K562 (cell line): Measurements from ENCODE around the gene SLC9A1. TPM values are rescaled to one million over a fixed set of nuclear protein-coding genes. Genes with fewer than 3 reads are reported as not detected.

Experiments used
- ATAC-seq: fragments of 200-7000 bp; cut with Tn5 transposase; 3 replicates; pipeline ENCODE4 v1.9.1; 2020; ENCODE audit warnings: moderate library complexity
- BruUV-seq: library from RNA; stranded (reverse); fragments of 400-500 nt; replicated peaks from 2 replicates; lab custom pipeline; 2021; lab: Mats Ljungman, UMichigan
- CTCF ChIA-PET: fragments of 300-600 bp; formaldehyde crosslinking; extraction: SDS; loops from one replicate; lab custom pipeline; 2021; ENCODE audit warnings: low intra/inter-chr PET ratio; lab: Yijun Ruan, JAX
- POLR2A ChIA-PET: fragments of 300-600, 350-650 bp; sonication (Branson Sonifier 250); formaldehyde crosslinking; extraction: SDS; loops from one replicate; lab custom pipeline; 2021; ENCODE audit warnings: antibody characterized with exemption, inconsistent platforms; lab: Yijun Ruan, JAX
- DNase-seq, 4 experiments: peaks; one replicate each; pipeline versions ENCODE4 v3.0.0 to v3.0.0-alpha.2; 2011 to 2018; ENCODE audit warnings: low spot score in 3 of 4, mixed read lengths in 3 of 4; ENCODE audit errors: extremely low read depth in 1 of 4
- FAIRE-seq: peaks from 2 replicates; lab custom pipeline; 2011; peaks lifted over from hg19 to GRCh38; lab: Jason Lieb, UNC
- H2AFZ ChIP-seq: 2 replicates; pipeline ENCODE4 v1.6.0; 2011; ENCODE audit warnings: low read depth, low read length, control low read depth, inconsistent platforms
- H3K27ac ChIP-seq: fragments of 200-600 bp; 3 replicates; pipeline ENCODE4 v1.8.0; 2011; ENCODE audit warnings: low read depth, mild to moderate bottlenecking, control low read depth, inconsistent platforms, low read length, moderate library complexity, mixed read lengths; ENCODE audit errors: extremely low read depth
- H3K27me3 ChIP-seq, 2 experiments: fragments of 300-600 bp in 1 of 2; 2 replicates in 1 of 2; 3 replicates in 1 of 2; pipeline versions ENCODE4 v1.6.0 to v1.8.0; 2011; ENCODE audit warnings: inconsistent platforms in 2 of 2, low read length in 2 of 2, mild to moderate bottlenecking in 1 of 2, mixed read lengths in 1 of 2, moderate library complexity in 1 of 2; ENCODE audit not compliant: control insufficient read depth in 2 of 2, insufficient read depth in 2 of 2
- H3K36me3 ChIP-seq: fragments of 300-600 bp; 3 replicates; pipeline ENCODE4 v1.8.0; 2011; ENCODE audit warnings: mild to moderate bottlenecking, low read length, inconsistent platforms; ENCODE audit not compliant: control insufficient read depth, insufficient read depth
- H3K4me1 ChIP-seq, 2 experiments: fragments of 200-600 bp in 1 of 2; replicated peaks in 1 of 2; 2 replicates in 1 of 2; 3 replicates in 1 of 2; pipeline versions ENCODE4 v1.5.1 to v1.8.0; 2011; ENCODE audit warnings: inconsistent platforms in 2 of 2, low read length in 2 of 2, mild to moderate bottlenecking in 1 of 2, mixed read lengths in 1 of 2, moderate library complexity in 1 of 2; ENCODE audit not compliant: control insufficient read depth in 2 of 2, insufficient read depth in 2 of 2
- H3K4me2 ChIP-seq: 2 replicates; pipeline ENCODE4 v1.6.1; 2011; ENCODE audit warnings: low read length, control low read depth, inconsistent platforms, mixed read lengths; ENCODE audit not compliant: insufficient read depth
- H3K4me3 ChIP-seq: fragments of 200-600 bp; sonication (generic), shearing (Covaris generic); 2 replicates; pipeline ENCODE4 v1.5.1; 2016; ENCODE audit warnings: control low read depth, inconsistent platforms
- H3K79me2 ChIP-seq: fragments of 200-600 bp; 3 replicates; pipeline ENCODE4 v1.8.0; 2011; ENCODE audit warnings: low read length, inconsistent platforms; ENCODE audit not compliant: control insufficient read depth, insufficient read depth
- H3K9ac ChIP-seq, 2 experiments: 2 replicates each; pipeline versions ENCODE4 v1.6.0 to v1.6.1; 2011; ENCODE audit warnings: low read depth in 2 of 2, low read length in 2 of 2, control low read depth in 1 of 2, inconsistent platforms in 1 of 2, mild to moderate bottlenecking in 1 of 2, mixed read lengths in 1 of 2; ENCODE audit not compliant: insufficient read depth in 1 of 2
- H3K9me1 ChIP-seq: one replicate; pipeline ENCODE4 v1.6.0; 2011; ENCODE audit warnings: inconsistent platforms, mild to moderate bottlenecking, low read length, moderate library complexity; ENCODE audit not compliant: control insufficient read depth, insufficient read depth
- H3K9me3 ChIP-seq: replicated peaks from 2 replicates; pipeline ENCODE4 v1.5.1; 2011; ENCODE audit warnings: low read depth, low read length, inconsistent platforms; ENCODE audit not compliant: control insufficient read depth, insufficient read depth
- H4K20me1 ChIP-seq: replicated peaks from 2 replicates; pipeline ENCODE4 v1.6.1; 2011; ENCODE audit warnings: low read length, inconsistent platforms, mixed read lengths; ENCODE audit not compliant: control insufficient read depth, insufficient read depth
- ERF ChIP-seq: fragments of 450-650 bp; formaldehyde crosslinking; IDR thresholded peaks from 2 replicates; pipeline ENCODE4 v1.4.0; 2020; ENCODE audit warnings: mild to moderate bottlenecking, mixed read lengths
- ZNF124 ChIP-seq: sonication (generic); formaldehyde crosslinking; IDR thresholded peaks from 2 replicates; pipeline ENCODE4 v1.8.1; 2022; ENCODE audit warnings: missing genetic modification reagents
- WGBS: fragments of 100-300 bp; shearing (Covaris generic); methylation state at CpG from one replicate; pipeline ENCODE4 v1.1.6; 2016; ENCODE audit warnings: low coverage, mixed read lengths; ENCODE audit not compliant: insufficient coverage; ENCODE audit errors: missing lambda C conversion rate; 5-methylcytosine and 5-hydroxymethylcytosine counted together
- in situ Hi-C: fragments of 300-500 bp; cut with MboI; formaldehyde crosslinking; loops from 4 replicates; pipeline ENCODE4 v1.15.0; 2018; ENCODE audit warnings: inconsistent platforms, mixed read lengths
- intact Hi-C: fragments of 100-400 bp; cut with micrococcal nuclease; formaldehyde crosslinking; loops from 2 replicates; pipeline ENCODE4 v1.14.2; 2022
- polyA plus RNA-seq, 8 experiments: library from polyadenylated mRNA; depleted of rRNA in 4 of 8; stranded (reverse) in 5 of 8; unstranded in 3 of 8; fragments of >200 nt; fragmentation: Nextera tagmentation in 2 of 8; fragmentation: Illumina TruSeq in 1 of 8; extraction: Ambion mirVana in 2 of 8; extraction: Trizol in 1 of 8; gene quantifications; 2 replicates each; pipeline versions ENCODE4 v1.2.1 to v1.2.3, GENCODE V29; 2011 to 2014; ENCODE audit warnings: inconsistent platforms in 1 of 8, missing spikeins in 1 of 8
- total RNA-seq, 7 experiments: library from RNA; depleted of rRNA in 6 of 7; stranded (reverse); fragments of >200 nt in 6 of 7; fragmentation: Illumina TruSeq in 2 of 7; extraction: Trizol in 2 of 7; gene quantifications; 2 replicates each; pipeline versions ENCODE4 v1.2.1 to v1.2.3, GENCODE V29; 2011 to 2021; ENCODE audit warnings: low replicate concordance in 1 of 7
- TF ChIP-seq, protein P1 (sequence below): fragments of 450-650 bp; IDR thresholded peaks from 2 replicates; pipeline ENCODE4 v1.6.1; 2016; ENCODE audit warnings: mild to moderate bottlenecking, moderate library complexity

Gene SLC9A1
- total and polyA plus RNA-seq, 9 of the 15 experiments (the other 6 are each of a cell fraction or from before 2014, with no cell fraction given): 0.59 to 14.4 (median 2.0) TPM

DNA sequence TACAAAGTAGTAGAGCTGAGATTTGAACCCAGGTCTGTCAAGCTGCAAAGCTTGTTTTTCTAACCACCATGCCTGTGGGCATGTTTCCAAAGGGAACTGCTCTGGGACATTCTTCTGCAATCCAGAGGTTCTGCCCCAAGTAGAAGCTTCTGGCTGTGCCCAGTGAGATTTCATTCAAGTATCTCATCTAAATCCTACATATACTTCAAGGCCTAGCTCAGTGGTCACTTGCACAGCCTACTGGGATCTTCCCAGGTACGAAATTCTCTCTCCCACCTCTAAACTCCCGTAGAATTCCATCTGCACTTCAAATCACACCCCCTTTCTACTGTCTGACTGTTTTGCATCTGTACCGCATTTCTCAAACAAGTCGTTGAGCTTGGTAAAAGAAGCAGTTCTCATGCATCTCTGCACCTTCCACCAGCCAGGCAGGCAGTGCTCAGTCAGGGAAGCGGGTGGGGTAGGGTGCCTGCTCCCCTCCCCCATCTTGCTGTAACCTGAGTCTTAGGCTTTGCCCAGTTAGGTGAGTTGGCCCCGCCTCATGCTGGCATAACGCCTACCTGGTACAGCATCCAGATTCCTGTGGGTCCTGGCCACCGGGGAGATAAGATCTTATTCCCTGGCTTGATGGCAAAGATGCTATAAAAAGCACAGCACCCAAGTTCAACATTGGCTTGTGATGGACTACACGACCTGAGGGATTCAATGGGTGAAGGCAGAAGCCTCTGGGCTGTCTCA lies 13.5 kb downstream of the SLC9A1 start:
- Histone ChIP-seq H3K9ac (no peak overlapping the region), H3K27me3 (no peaks in the 10 kb centered on the region), H4K20me1 (no peaks in the 10 kb centered on the region; the same call in 1 of the 2 replicates), H3K9me1 (peaks cover 13% of the 10 kb centered on the region), H3K79me2 (peaks cover 6% of the 10 kb centered on the region; the same call in 1 of the 3 replicates), H3K4me1 (peaks cover 31 to 33% of the 10 kb centered on the region in 2 experiments), H3K36me3 (peaks cover 4% of the 10 kb centered on the region; the same call in 1 of the 3 replicates), H2AFZ (no peak overlapping the region), H3K9me3 (0 out of 2 replicates have a peak, but pooled peaks cover 4% of the 10 kb centered on the region), H3K4me3 (no peak overlapping the region), H3K4me2 (no peak overlapping the region), H3K27ac (no peak overlapping the region)
- FAIRE-seq: no peak
- 69% methylated on average over 9 of the region's 9 CpGs for WGBS
- BruUV-seq: no TSS peak
- in situ Hi-C loops (no loop called here), intact Hi-C loops (no loop called here)
- CTCF ChIA-PET: no interaction called here
- TF ChIP-seq ZNF124 (CRISPR knock-in tag) (no peak), ERF (CRISPR knock-in tag) (no peak)
- TF ChIP-seq, protein P1, sequence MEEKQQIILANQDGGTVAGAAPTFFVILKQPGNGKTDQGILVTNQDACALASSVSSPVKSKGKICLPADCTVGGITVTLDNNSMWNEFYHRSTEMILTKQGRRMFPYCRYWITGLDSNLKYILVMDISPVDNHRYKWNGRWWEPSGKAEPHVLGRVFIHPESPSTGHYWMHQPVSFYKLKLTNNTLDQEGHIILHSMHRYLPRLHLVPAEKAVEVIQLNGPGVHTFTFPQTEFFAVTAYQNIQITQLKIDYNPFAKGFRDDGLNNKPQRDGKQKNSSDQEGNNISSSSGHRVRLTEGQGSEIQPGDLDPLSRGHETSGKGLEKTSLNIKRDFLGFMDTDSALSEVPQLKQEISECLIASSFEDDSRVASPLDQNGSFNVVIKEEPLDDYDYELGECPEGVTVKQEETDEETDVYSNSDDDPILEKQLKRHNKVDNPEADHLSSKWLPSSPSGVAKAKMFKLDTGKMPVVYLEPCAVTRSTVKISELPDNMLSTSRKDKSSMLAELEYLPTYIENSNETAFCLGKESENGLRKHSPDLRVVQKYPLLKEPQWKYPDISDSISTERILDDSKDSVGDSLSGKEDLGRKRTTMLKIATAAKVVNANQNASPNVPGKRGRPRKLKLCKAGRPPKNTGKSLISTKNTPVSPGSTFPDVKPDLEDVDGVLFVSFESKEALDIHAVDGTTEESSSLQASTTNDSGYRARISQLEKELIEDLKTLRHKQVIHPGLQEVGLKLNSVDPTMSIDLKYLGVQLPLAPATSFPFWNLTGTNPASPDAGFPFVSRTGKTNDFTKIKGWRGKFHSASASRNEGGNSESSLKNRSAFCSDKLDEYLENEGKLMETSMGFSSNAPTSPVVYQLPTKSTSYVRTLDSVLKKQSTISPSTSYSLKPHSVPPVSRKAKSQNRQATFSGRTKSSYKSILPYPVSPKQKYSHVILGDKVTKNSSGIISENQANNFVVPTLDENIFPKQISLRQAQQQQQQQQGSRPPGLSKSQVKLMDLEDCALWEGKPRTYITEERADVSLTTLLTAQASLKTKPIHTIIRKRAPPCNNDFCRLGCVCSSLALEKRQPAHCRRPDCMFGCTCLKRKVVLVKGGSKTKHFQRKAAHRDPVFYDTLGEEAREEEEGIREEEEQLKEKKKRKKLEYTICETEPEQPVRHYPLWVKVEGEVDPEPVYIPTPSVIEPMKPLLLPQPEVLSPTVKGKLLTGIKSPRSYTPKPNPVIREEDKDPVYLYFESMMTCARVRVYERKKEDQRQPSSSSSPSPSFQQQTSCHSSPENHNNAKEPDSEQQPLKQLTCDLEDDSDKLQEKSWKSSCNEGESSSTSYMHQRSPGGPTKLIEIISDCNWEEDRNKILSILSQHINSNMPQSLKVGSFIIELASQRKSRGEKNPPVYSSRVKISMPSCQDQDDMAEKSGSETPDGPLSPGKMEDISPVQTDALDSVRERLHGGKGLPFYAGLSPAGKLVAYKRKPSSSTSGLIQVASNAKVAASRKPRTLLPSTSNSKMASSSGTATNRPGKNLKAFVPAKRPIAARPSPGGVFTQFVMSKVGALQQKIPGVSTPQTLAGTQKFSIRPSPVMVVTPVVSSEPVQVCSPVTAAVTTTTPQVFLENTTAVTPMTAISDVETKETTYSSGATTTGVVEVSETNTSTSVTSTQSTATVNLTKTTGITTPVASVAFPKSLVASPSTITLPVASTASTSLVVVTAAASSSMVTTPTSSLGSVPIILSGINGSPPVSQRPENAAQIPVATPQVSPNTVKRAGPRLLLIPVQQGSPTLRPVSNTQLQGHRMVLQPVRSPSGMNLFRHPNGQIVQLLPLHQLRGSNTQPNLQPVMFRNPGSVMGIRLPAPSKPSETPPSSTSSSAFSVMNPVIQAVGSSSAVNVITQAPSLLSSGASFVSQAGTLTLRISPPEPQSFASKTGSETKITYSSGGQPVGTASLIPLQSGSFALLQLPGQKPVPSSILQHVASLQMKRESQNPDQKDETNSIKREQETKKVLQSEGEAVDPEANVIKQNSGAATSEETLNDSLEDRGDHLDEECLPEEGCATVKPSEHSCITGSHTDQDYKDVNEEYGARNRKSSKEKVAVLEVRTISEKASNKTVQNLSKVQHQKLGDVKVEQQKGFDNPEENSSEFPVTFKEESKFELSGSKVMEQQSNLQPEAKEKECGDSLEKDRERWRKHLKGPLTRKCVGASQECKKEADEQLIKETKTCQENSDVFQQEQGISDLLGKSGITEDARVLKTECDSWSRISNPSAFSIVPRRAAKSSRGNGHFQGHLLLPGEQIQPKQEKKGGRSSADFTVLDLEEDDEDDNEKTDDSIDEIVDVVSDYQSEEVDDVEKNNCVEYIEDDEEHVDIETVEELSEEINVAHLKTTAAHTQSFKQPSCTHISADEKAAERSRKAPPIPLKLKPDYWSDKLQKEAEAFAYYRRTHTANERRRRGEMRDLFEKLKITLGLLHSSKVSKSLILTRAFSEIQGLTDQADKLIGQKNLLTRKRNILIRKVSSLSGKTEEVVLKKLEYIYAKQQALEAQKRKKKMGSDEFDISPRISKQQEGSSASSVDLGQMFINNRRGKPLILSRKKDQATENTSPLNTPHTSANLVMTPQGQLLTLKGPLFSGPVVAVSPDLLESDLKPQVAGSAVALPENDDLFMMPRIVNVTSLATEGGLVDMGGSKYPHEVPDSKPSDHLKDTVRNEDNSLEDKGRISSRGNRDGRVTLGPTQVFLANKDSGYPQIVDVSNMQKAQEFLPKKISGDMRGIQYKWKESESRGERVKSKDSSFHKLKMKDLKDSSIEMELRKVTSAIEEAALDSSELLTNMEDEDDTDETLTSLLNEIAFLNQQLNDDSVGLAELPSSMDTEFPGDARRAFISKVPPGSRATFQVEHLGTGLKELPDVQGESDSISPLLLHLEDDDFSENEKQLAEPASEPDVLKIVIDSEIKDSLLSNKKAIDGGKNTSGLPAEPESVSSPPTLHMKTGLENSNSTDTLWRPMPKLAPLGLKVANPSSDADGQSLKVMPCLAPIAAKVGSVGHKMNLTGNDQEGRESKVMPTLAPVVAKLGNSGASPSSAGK: no peak
- DNase-seq: no peak
- ATAC-seq: no peak
- POLR2A ChIA-PET: interaction anchor here (1.1 to 15.5 kb wide), 3 partner anchors 12 to 30 kb away, joined by 3 to 380 read pairs (median 5); partner anchors contain the start of gene SLC9A1
